HL-60/S4 (cell line): ENCODE data around the gene KRTAP10-5.
"Not testable (repeated sequence)": the region's sequence is repeated elsewhere in the genome, so short reads cannot be mapped to it uniquely, and the experiment has no call there.

Source experiments
- in situ Hi-C: fragments of 300-500 bp; cut with MboI; formaldehyde crosslinking; loops from 2 replicates; pipeline ENCODE4 v1.14.3; 2022; ENCODE audit warnings: low sequenced_read_pairs

KRTAP10-5 gene

GRCh38 chr21:44591801-44592130 is 11.4 kb upstream of the KRTAP10-5 start:
- in situ Hi-C loops = not testable (repeated sequence)

GRCh38 chr21:44590897-44591800 is 10.7 kb upstream of the KRTAP10-5 start:
- in situ Hi-C loops = not testable (repeated sequence)

- in situ Hi-C loops = no loop called here
Measured at GRCh38 chr21:44590311-44590721, 9.9 kb upstream of the KRTAP10-5 start.

- in situ Hi-C loops = no loop called here
Measured at GRCh38 chr21:44589586-44590305, 9.3 kb upstream of the KRTAP10-5 start.

GRCh38 chr21:44589094-44589493 is 8.7 kb upstream of the KRTAP10-5 start:
- in situ Hi-C loops = no loop called here

GRCh38 chr21:44585892-44586291 is 5.5 kb upstream of the KRTAP10-5 start:
- in situ Hi-C loops = no loop called here

- in situ Hi-C loops = no loop called here
Measured at GRCh38 chr21:44583800-44584147, 3.4 kb upstream of the KRTAP10-5 start.

GRCh38 chr21:44583089-44583799 is 2.8 kb upstream of the KRTAP10-5 start:
- in situ Hi-C loops = no loop called here

GRCh38 chr21:44582055-44582454 is 1.7 kb upstream of the KRTAP10-5 start:
- in situ Hi-C loops = no loop called here

GRCh38 chr21:44581158-44581557 is 754 bp upstream of the KRTAP10-5 start:
- in situ Hi-C loops = no loop called here

GRCh38 chr21:44579833-44580144 is 615 bp downstream of the KRTAP10-5 start:
- in situ Hi-C loops = no loop called here

GRCh38 chr21:44579056-44579832 is 1.2 kb downstream of the KRTAP10-5 start:
- in situ Hi-C loops = no loop called here

GRCh38 chr21:44578371-44579055 is 1.9 kb downstream of the KRTAP10-5 start:
- in situ Hi-C loops = no loop called here

GRCh38 chr21:44576025-44576420 is 4.4 kb downstream of the KRTAP10-5 start:
- in situ Hi-C loops = no loop called here

- in situ Hi-C loops = no loop called here
Measured at GRCh38 chr21:44575307-44576024, 4.9 kb downstream of the KRTAP10-5 start.

- in situ Hi-C loops = no loop called here
Measured at GRCh38 chr21:44574457-44575306, 5.7 kb downstream of the KRTAP10-5 start.

GRCh38 chr21:44573630-44574456 is 6.6 kb downstream of the KRTAP10-5 start, which contains the start of gene KRTAP10-4:
Gene KRTAP10-4, plus strand, starts transcription at chr21:44573729. Its CDS starts 30 bp downstream, at chr21:44573759.
- in situ Hi-C loops = not testable (repeated sequence)
